Lung (tissue), 12 donors: Measurements from ENCODE around the gene KIF3B. TPM values are rescaled to one million over a fixed set of nuclear protein-coding genes. Genes with fewer than 3 reads are reported as not detected.

Experiments used
- ATAC-seq: fragments of 200-7000 bp; cut with Tn5 transposase; one replicate; pipeline ENCODE4 v1.9.1; 2020; ENCODE audit warnings: moderate number of reproducible peaks; ENCODE audit not compliant: insufficient read depth, low FRiP score
- DNase-seq, 3 donors: peaks; one replicate each; pipeline ENCODE4 v3.0.0-alpha.2; 2013 to 2017
- H3K27ac ChIP-seq, 2 donors: one replicate each; pipeline ENCODE4 v1.5.1; 2013; ENCODE audit warnings: mild to moderate bottlenecking in 2 of 2, moderate library complexity in 2 of 2, control low read depth in 1 of 2, inconsistent platforms in 1 of 2, low read depth in 1 of 2, low read length in 1 of 2
- H3K27me3 ChIP-seq, 3 donors: one replicate each; pipeline ENCODE4 v1.5.1; 2013; ENCODE audit warnings: low read length in 2 of 3; ENCODE audit not compliant: control insufficient read depth in 3 of 3, insufficient read depth in 3 of 3
- H3K36me3 ChIP-seq, 4 donors: one replicate each; pipeline ENCODE4 v1.5.1; 2013; ENCODE audit warnings: low read length in 4 of 4, mild to moderate bottlenecking in 1 of 4, moderate library complexity in 1 of 4; ENCODE audit not compliant: control insufficient read depth in 4 of 4, insufficient read depth in 4 of 4
- H3K4me1 ChIP-seq, 5 donors: one replicate each; pipeline ENCODE4 v1.5.1; 2013; ENCODE audit warnings: low read length in 5 of 5, mild to moderate bottlenecking in 2 of 5, moderate library complexity in 1 of 5; ENCODE audit not compliant: control insufficient read depth in 5 of 5, insufficient read depth in 5 of 5
- H3K4me3 ChIP-seq: one replicate; pipeline ENCODE4 v1.5.1; 2013; ENCODE audit warnings: mild to moderate bottlenecking, control low read depth, moderate library complexity
- H3K9ac ChIP-seq, 2 donors: one replicate each; pipeline ENCODE4 v1.5.1; 2013; ENCODE audit warnings: low read length in 2 of 2, control low read depth in 1 of 2; ENCODE audit not compliant: insufficient read depth in 1 of 2
- H3K9me3 ChIP-seq, 4 donors: one replicate each; pipeline ENCODE4 v1.5.1; 2013; ENCODE audit warnings: low read length in 3 of 4, mild to moderate bottlenecking in 1 of 4, moderate library complexity in 1 of 4; ENCODE audit not compliant: control insufficient read depth in 4 of 4, insufficient read depth in 3 of 4
- WGBS, 2 donors: extraction: QIAGEN DNeasy Blood & Tissue Kit; methylation state at CpG; one replicate each; pipeline ENCODE4 v1.1.7; 2013; 5-methylcytosine and 5-hydroxymethylcytosine counted together
- polyA plus RNA-seq, 2 donors: library from polyadenylated mRNA; stranded (reverse); fragments of 200-250 nt; gene quantifications; one replicate each; pipeline ENCODE4 v1.2.1, GENCODE V29; 2013
- total RNA-seq, 2 donors: library from RNA; depleted of rRNA in 1 of 2; stranded (reverse); fragments of >200 nt in 1 of 2; gene quantifications; one replicate each; pipeline ENCODE4 v1.2.1, GENCODE V29; 2014 to 2021
- TF ChIP-seq, protein P1 (sequence below): IDR thresholded peaks from 2 replicates; pipeline ENCODE4 v1.5.1; 2012; ENCODE audit warnings: mild to moderate bottlenecking; ENCODE audit errors: control extremely low read depth, extremely low read depth
- donor health status: control.
- donor health status: control.
- donor health status: Bipolar disorder and iron deficiency.
- donor health status: healthy.
- donor health status: DM: yes; HTN: yes; CAD: no.

The KIF3B gene
- total and polyA plus RNA-seq, 4 donors = 8.5 to 35.3 (median 23.2) TPM

DNA sequence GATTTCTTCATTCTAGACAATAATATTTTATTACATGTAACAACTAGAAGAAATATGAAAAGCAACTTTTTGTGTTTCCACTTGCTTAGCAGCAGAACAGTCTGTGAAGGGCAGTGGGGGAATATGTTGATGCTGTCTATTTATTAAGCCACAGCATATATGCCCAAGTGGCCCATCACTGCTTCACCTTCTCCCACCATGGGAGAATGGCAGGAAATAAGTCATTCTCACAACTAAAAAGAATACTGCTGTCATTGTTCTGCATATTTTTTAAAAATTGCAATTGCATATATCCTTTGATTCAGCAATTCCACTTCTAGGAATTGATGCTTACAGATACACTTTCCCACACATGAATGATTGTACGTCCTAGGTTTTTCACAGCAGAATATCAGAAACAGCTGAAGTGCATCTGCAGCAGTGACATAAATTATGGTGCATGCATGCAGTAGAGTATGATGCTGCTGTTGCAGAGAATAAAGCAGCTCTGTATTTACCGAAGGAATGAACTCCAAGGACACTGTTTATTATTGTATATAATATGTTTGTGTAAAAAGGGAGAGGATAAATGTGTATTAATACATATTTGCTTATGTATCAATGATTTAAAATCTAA lies 26.8 kb downstream of the KIF3B start:
- TF ChIP-seq, protein P1, sequence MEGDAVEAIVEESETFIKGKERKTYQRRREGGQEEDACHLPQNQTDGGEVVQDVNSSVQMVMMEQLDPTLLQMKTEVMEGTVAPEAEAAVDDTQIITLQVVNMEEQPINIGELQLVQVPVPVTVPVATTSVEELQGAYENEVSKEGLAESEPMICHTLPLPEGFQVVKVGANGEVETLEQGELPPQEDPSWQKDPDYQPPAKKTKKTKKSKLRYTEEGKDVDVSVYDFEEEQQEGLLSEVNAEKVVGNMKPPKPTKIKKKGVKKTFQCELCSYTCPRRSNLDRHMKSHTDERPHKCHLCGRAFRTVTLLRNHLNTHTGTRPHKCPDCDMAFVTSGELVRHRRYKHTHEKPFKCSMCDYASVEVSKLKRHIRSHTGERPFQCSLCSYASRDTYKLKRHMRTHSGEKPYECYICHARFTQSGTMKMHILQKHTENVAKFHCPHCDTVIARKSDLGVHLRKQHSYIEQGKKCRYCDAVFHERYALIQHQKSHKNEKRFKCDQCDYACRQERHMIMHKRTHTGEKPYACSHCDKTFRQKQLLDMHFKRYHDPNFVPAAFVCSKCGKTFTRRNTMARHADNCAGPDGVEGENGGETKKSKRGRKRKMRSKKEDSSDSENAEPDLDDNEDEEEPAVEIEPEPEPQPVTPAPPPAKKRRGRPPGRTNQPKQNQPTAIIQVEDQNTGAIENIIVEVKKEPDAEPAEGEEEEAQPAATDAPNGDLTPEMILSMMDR = no peak
- no peaks in the 10 kb centered on the region for H3K9me3 ChIP-seq
- no peak overlapping the region for H3K4me3 ChIP-seq
- no peaks in the 10 kb centered on the region for H3K36me3 ChIP-seq
- no peak overlapping the region for H3K9ac ChIP-seq
- H3K27ac ChIP-seq = no peak overlapping the region
- DNase-seq = no peak
- peaks cover 0 to 10% (median 2%) of the 10 kb centered on the region in 5 donors for H3K4me1 ChIP-seq
- no peaks in the 10 kb centered on the region for H3K27me3 ChIP-seq
- 77 to 84% methylated on average over 2 of the region's 2 CpGs for WGBS, 2 donors
- ATAC-seq = no peak

DNA sequence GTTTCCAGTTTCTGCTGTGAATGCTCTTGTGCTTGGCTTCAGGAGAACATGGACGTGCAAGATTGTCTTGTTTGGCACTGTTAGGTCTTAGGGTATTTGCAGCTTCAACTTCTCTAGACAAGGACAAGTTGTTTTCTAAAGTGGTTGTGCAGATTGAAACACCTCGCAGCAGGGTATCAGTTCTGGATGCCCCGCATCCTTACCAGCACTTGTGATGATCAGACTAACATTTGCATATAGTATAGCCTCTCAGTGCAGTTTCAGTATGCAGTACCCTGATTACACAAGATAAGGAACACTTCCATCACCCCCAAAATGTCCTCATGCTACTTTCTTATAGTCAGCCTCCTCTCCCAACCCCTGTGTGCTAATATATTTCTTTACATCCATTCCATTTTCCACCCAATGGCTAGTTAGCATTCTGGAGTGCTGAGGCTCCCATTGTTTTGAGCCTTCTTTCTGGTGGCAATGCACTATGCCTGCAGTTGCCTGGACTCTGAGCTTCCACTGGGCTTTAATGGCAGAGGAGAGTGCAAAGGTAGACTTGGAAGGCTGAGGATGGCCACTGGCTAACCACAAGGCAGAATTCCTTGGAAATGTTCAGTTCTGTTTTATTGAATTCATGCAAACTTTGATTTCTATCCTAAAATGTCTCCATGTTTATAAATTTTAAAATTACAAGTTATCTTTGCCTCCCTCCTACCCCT lies 35.4 kb downstream of the KIF3B start:
- Histone ChIP-seq H3K4me1 (no peaks in the 10 kb centered on the region), H3K36me3 (peaks cover 15 to 31% (median 21%) of the 10 kb centered on the region in 4 donors), H3K27ac (no peak overlapping the region), H3K4me3 (no peak overlapping the region), H3K9ac (no peak overlapping the region), H3K27me3 (no peaks in the 10 kb centered on the region), H3K9me3 (no peaks in the 10 kb centered on the region)
- TF ChIP-seq, protein P1 = no peak
- ATAC-seq = no peak
- DNase-seq = no peak
- WGBS, 2 donors = 61 to 82% methylated on average over 3 of the region's 3 CpGs

DNA sequence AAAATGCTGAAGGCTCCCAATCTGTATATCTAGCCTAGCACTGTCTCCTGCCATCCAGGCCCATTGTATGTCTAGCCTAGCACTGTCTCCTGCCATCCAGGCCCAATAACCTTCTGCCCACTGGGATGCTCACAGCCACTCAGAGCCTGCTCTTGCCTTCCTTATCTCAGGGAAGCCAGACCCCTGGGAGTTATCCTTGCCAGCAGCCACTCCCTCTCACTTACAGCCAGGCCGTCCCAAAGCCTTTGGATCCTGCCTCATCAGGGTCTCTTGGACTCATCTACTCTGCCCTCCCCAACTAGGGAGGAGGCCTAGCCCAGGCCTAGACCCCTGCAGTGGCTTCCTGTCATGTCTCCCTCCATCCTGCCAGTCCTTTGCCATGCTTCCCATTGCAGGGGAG lies 37.3 kb downstream of the KIF3B start:
- Histone ChIP-seq H3K36me3 (peaks cover 16 to 30% (median 23%) of the 10 kb centered on the region in 4 donors), H3K9me3 (no peaks in the 10 kb centered on the region), H3K9ac (no peak overlapping the region), H3K27ac (no peak overlapping the region), H3K4me3 (no peak overlapping the region), H3K27me3 (no peaks in the 10 kb centered on the region), H3K4me1 (no peaks in the 10 kb centered on the region)
- TF ChIP-seq, protein P1 = no peak
- DNase-seq = no peak
- ATAC-seq = no peak
- 73 to 89% methylated on average over 1 of the region's 1 CpG for WGBS, 2 donors
